Liver (tissue), 3 donors: ENCODE data around the gene MINK1.
"Not testable (repeated sequence)": the region's sequence is repeated elsewhere in the genome, so short reads cannot be mapped to it uniquely, and the experiment has no call there.

ENCODE experiments used
- CTCF ChIP-seq: fragments of 150-350 bp; IDR thresholded peaks from 2 replicates; pipeline ENCODE4 v1.5.1; 2017; ENCODE audit warnings: improper control_type of control experiment, low read depth, low read length; ENCODE audit not compliant: missing input control
- GABPA ChIP-seq, 2 donors: IDR thresholded peaks in 1 of 2; conservative IDR thresholded peaks in 1 of 2; 2 replicates each; pipeline ENCODE4 v1.6.1; 2016; ENCODE audit warnings: antibody characterized with exemption in 2 of 2, mild to moderate bottlenecking in 1 of 2, moderate library complexity in 1 of 2
- MAX ChIP-seq: IDR thresholded peaks from 2 replicates; pipeline ENCODE4 v1.6.1; 2016; ENCODE audit warnings: antibody characterized with exemption
- REST ChIP-seq: IDR thresholded peaks from 2 replicates; pipeline ENCODE4 v1.6.1; 2016; ENCODE audit warnings: antibody characterized with exemption, mild to moderate bottlenecking
- RXRA ChIP-seq, 2 donors: IDR thresholded peaks; 2 replicates each; pipeline ENCODE4 v1.6.1; 2017 to 2018; ENCODE audit warnings: antibody characterized with exemption in 2 of 2, mild to moderate bottlenecking in 1 of 2
- SP1 ChIP-seq: IDR thresholded peaks from 2 replicates; pipeline ENCODE4 v1.6.1; 2018; ENCODE audit warnings: antibody characterized with exemption, mild to moderate bottlenecking
- YY1 ChIP-seq: IDR thresholded peaks from 2 replicates; pipeline ENCODE4 v1.6.1; 2016; ENCODE audit warnings: antibody characterized with exemption, mild to moderate bottlenecking
- donor health status: healthy.
- donor health status: healthy.

- not testable (repeated sequence) for TF ChIP-seq CTCF; SP1; REST; MAX; GABPA (IDR thresholded peaks at IDR 0.05 in 1 of 2, conservative IDR thresholded peaks at IDR 0.05 in 1 of 2); YY1; RXRA (IDR thresholded peaks at IDR 0.05)
These were observed 337 bp upstream of the MINK1 start for GRCh38 chr17:4832829-4833177.
